GM19351 (cell line): ENCODE results near the gene MTPN.
A peak's percentile ranks its signal among the peaks of the same experiment; 100 is the strongest.

ENCODE experiments used
- ATAC-seq: cut with Tn5 transposase; IDR thresholded peaks from one replicate; pipeline ENCODE4 v1.9.1; 2021; ENCODE audit warnings: mild to moderate bottlenecking, moderate library complexity; ENCODE audit not compliant: unreplicated experiment

The MTPN gene

DNA sequence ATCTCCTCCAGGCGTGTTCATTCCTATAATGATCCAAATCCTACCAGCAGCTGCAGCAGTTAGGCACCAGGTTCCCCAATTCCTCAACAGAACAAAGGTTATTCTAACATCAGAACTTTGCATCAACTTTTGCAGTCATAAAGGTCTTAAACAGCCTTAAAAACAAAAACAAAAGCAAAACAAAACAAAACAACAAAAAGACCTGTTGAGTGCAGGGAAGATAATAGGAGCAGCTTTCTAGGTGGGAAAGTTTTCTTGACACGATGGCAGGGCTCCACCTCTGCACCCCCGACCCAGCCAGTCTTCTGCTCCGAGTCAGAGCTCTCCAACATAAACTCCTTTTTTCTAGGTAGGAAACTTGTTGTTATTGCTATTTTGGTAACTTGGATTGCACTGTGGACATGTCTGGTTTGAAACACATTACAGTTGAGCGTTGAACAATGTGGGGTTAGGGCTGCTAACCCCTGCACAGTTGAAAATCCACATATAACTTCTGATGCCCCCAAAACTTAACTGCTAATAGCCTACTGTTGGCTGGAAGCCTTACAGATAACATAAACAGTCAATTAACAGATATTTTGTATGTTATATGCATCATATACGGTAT is 77.6 kb downstream of the MTPN start:
- ATAC-seq, result no peak

DNA sequence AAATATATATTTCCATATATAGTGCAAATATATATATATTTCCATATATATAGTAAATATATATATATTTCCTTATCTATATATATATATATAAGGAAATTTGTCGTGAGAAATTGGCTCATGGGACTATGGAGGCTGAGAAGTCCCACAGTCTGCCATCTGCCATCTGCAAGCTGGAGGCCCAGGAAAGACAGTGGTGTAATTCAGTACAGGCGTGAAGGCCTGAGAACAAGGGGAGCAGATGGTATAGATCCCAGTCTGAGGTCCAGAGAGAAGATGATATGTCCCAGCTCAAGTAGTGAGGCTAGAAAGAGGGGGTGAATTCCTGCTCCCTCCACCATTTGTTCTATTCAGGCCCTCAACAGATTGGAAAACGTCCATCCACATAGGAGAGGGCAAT is 78.9 kb downstream of the MTPN start:
- ATAC-seq, result no peak

DNA sequence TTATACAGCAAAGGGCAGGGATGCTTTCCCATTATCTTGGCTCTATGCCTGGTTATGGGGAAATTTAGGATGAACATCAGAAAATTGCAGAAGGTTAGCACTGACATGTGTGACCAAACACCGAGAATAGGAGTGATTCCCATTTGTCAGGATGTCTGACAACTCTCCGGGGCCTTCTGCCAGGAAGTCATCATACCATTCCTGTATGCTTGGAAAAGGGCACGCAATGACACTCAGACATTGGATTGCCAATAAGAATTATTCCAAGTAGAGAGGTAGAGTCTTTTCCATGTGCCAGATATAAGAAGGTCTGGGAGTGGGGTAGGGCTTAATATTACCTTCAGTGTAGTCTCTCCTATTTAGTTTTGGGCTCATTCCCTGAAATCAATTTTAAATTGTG is 82.3 kb downstream of the MTPN start:
- no peak for ATAC-seq

- ATAC-seq, result no peak
These were observed 87.3 kb downstream of the MTPN start for GRCh38 chr7:135889823-135890222.

DNA sequence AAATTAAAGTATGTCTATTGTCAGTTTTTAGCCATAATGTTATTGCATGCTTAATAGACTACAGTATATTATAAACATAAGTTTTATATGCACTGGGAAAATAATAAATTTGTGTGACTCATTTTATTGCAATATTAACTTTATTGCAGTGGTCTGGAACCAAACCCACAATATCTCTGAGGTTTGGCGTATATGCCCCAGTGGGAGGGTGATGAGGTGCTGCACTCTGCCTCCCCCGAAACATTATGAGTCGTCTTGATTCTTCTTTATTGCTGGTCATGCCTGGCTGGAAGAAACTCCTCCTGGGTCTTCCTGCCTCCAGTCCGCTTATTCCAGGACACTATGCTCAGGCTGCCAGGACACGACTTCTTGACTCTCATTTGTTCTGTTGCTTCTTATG is 88.4 kb downstream of the MTPN start:
- no peak for ATAC-seq

GRCh38 chr7:135886345-135887132 is 90.6 kb downstream of the MTPN start:
- peak; percentile 86 for ATAC-seq

DNA sequence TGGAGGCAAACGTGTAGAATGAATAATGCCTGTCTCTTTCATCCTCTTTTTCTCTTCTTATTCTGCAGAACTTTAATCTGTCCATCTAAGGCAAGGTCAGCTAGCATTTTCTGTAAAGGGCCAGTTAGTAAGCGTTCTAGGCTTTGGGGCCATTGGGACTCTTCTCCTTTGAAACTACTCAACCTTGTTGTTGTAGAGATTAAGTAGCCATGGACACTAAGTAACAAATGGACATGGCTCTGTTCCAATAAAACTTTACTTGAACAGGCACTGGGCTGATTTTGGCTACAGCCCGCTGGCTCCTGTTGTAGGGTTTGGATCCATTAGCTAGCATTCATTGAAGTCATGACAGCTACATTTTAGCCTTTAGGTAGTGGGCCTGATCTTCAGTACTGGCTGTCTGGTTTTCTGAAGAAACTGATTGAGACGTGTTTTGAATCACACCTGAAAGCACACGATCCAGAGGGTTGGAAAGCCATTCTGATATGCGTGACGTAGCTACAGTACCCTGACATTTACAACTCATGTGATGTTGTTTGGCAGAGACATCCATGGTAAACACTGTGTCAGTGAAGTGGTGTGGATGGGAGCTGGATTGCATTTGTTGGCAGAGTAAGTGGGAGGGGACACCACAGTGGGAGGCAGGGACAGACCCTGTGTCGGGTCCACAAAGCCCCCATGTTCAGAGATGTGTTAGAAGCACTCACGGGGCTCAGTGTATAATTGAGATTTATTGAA is 92.5 kb downstream of the MTPN start:
- ATAC-seq, result no peak

- no peak for ATAC-seq
These were observed 97.9 kb downstream of the MTPN start for GRCh38 chr7:135879233-135879632.

DNA sequence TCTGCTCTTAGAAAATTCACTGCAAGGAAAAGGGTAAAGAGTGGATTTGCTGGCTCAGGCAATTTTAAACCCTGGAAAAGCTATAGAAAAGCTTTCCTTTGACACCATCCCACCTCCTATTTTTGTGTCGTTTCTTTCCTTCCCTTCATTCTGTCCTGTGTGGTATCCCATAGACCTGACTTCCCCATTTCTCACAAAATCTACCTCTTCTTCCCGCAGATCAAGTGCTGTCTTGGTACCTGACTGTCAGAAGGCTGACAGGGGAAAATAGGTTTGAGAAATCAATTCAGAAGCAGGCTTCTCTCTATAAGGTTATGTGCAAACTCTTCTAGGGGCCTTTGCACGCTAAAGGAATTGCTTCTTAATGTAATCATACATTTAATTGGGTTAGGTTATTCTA is 98.9 kb downstream of the MTPN start:
- ATAC-seq, result no peak

- ATAC-seq, result peak; percentile 95
These were observed 99.4 kb downstream of the MTPN start for GRCh38 chr7:135877805-135878204.
